IPS-NIHi7 (cell line): ENCODE data around the gene LETM1.

Source experiments
- DNase-seq: peaks from one replicate; pipeline ENCODE4 v3.0.0; 2012; ENCODE audit warnings: mixed read lengths; ENCODE audit errors: extremely low spot score

The LETM1 gene

GRCh38 chr4:1872870-1873269 lies 16.9 kb upstream of the LETM1 start:
- DNase-seq = no peak

GRCh38 chr4:1871471-1872021 lies 15.6 kb upstream of the LETM1 start:
- DNase-seq = peak; percentile 53

GRCh38 chr4:1870578-1871443 lies 14.9 kb upstream of the LETM1 start, which contains the start of gene NSD2:
Gene NSD2 (plus strand): TSS chr4:1871393. CDS start chr4:1900655, 29,262 bp downstream.
- DNase-seq = peak; percentile 93

- peak; percentile 82 for DNase-seq
Observed at GRCh38 chr4:1870328-1870577, 14.3 kb upstream of the LETM1 start.

GRCh38 chr4:1869530-1870327 lies 13.8 kb upstream of the LETM1 start:
- peak; percentile 55 for DNase-seq

- DNase-seq = no peak
Observed at GRCh38 chr4:1868912-1869311, 13.0 kb upstream of the LETM1 start.

GRCh38 chr4:1868293-1868692 lies 12.3 kb upstream of the LETM1 start:
- DNase-seq = no peak

- no peak for DNase-seq
Observed at GRCh38 chr4:1866189-1866661, 10.3 kb upstream of the LETM1 start.

- no peak for DNase-seq
Observed at GRCh38 chr4:1864076-1865008, 8.4 kb upstream of the LETM1 start.

GRCh38 chr4:1863297-1864033 lies 7.5 kb upstream of the LETM1 start:
- DNase-seq = no peak

- DNase-seq = no peak
Observed at GRCh38 chr4:1862961-1863296, 7.0 kb upstream of the LETM1 start.

- no peak for DNase-seq
Observed at GRCh38 chr4:1862055-1862911, 6.3 kb upstream of the LETM1 start.

- no peak for DNase-seq
Observed at GRCh38 chr4:1859389-1859753, 3.4 kb upstream of the LETM1 start.

GRCh38 chr4:1857931-1858330 lies 2.0 kb upstream of the LETM1 start:
- no peak for DNase-seq

- no peak for DNase-seq
Observed at GRCh38 chr4:1856943-1857699, 1.2 kb upstream of the LETM1 start.

- no peak for DNase-seq
Observed at GRCh38 chr4:1855333-1856070, 454 bp downstream of the LETM1 start.

GRCh38 chr4:1854752-1855151 lies 1.2 kb downstream of the LETM1 start:
- no peak for DNase-seq

GRCh38 chr4:1852904-1853623 lies 2.9 kb downstream of the LETM1 start:
- DNase-seq = no peak
